Measurements from ENCODE around the gene MINAR1.

DNA sequence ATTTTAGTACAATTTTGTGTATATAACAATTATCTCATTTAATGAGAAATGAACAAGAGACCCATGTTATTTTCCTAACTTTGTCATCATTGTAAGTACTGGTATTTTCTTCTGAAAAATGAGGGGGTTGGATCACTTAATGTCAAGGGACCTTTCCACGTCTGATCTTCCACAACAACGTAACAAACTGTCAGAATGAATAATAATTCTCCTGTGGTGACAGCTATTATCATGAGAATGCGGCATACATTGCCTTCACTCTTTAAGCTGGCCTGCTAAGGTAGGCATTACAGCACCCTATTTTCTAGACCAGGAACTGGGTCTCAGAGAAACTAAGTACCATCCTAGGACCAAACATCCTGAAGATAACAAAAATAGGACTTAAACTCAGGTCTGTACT is 31.5 kb upstream of the MINAR1 start:
- no peak for TF ChIP-seq EZH2 (IDR thresholded peaks at IDR 0.05; ENCODE audit: borderline replicate concordance, low read length)
- TF ChIP-seq, protein P1, sequence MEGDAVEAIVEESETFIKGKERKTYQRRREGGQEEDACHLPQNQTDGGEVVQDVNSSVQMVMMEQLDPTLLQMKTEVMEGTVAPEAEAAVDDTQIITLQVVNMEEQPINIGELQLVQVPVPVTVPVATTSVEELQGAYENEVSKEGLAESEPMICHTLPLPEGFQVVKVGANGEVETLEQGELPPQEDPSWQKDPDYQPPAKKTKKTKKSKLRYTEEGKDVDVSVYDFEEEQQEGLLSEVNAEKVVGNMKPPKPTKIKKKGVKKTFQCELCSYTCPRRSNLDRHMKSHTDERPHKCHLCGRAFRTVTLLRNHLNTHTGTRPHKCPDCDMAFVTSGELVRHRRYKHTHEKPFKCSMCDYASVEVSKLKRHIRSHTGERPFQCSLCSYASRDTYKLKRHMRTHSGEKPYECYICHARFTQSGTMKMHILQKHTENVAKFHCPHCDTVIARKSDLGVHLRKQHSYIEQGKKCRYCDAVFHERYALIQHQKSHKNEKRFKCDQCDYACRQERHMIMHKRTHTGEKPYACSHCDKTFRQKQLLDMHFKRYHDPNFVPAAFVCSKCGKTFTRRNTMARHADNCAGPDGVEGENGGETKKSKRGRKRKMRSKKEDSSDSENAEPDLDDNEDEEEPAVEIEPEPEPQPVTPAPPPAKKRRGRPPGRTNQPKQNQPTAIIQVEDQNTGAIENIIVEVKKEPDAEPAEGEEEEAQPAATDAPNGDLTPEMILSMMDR (IDR thresholded peaks at IDR 0.05; ENCODE audit: low read length) = no peak

Data from OCI-LY1 (cell line).